Measurements from ENCODE around the gene MPRIP.

The MPRIP gene

DNA sequence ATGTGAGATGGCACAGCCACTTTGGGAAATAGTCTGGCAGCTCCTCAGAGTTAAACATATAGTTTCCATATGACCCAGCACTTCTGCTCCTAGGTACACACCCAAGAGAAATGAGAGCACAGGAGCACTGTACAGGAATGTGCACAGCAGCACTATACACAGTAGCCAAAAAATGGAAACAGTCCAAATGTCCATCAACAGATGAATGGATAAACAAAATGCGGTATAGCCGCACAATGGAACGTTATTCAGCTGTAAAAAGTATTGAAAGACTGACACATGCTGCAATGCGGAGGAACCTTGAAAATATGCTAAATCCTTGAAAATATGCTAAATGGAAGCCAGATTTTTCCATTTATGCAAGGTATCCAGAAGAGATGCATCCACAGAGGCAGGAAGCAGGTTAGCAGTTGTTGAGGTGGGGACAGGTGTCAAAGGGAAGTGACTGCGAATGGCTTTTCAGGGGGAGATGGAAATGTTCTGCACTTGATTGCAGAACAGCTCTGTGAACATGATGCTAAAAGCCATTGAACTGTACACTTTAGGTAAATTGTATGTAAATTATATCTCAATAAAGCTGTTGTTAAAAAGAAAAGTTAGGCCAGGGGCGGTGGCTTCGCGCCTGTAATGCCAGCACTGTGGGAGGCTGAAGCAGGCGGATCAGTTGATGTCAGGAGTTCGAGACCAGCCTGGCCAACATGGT is 80.7 kb downstream of the MPRIP start (continued):
- no peak for TF ChIP-seq ZFP37 (tag by site-specific recombination; IDR thresholded peaks at IDR 0.05)
- no peak for TF ChIP-seq ZNF510 (tag by site-specific recombination; IDR thresholded peaks at IDR 0.05; ENCODE audit: insufficient replicate concordance)
- TF ChIP-seq, protein P1, sequence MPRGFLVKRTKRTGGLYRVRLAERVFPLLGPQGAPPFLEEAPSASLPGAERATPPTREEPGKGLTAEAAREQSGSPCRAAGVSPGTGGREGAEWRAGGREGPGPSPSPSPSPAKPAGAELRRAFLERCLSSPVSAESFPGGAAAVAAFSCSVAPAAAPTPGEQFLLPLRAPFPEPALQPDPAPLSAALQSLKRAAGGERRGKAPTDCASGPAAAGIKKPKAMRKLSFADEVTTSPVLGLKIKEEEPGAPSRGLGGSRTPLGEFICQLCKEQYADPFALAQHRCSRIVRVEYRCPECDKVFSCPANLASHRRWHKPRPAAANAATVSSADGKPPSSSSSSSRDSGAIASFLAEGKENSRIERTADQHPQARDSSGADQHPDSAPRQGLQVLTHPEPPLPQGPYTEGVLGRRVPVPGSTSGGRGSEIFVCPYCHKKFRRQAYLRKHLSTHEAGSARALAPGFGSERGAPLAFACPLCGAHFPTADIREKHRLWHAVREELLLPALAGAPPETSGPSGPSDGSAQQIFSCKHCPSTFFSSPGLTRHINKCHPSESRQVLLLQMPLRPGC (tag by site-specific recombination; IDR thresholded peaks at IDR 0.05), result no peak
- TF ChIP-seq MZF1 (tag by site-specific recombination; IDR thresholded peaks at IDR 0.05; ENCODE audit: borderline replicate concordance), result no peak

DNA sequence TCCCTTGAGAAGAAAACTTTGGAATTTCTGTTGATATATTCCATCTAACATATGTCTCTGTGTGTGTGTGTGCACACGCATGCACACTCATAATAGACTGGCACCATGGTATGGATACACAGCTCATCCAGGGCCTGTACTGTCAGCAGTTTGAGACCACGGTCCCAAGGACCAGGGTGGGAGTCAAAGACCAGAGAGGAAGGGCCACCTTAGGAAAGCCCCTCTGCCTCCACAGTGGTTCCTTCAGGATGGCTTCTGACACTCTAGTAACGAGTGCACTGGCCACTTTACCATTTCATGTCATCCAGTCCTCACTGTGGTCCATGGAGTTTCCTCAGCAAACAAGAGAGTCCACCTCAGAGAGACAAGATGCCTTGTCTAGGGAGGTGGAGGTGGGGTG is 82.1 kb downstream of the MPRIP start:
- no peaks in the 10 kb centered on the region for H3K9me3 ChIP-seq (ENCODE audit: control insufficient read depth, insufficient read depth, low read depth, low read length)
- H3K4me3 ChIP-seq (ENCODE audit: low read depth, low read length), result no peak overlapping the region
- no peak overlapping the region for H3K27ac ChIP-seq (ENCODE audit: extremely low read depth, low read depth, low read length)
- CTCF ChIA-PET, result interaction anchor here (0.6 to 1.1 kb wide), 2 partner anchors 25 to 131 kb away, joined by 3 read pairs; no protein-coding TSS in a partner anchor
- no peaks in the 10 kb centered on the region for H3K4me1 ChIP-seq (ENCODE audit: control insufficient read depth, insufficient read depth, low read length)
- TF ChIP-seq ZBTB8A (tag by site-specific recombination; IDR thresholded peaks at IDR 0.05), result no peak
- TF ChIP-seq ZXDB (tag by site-specific recombination; IDR thresholded peaks at IDR 0.05), result no peak
- TF ChIP-seq ZSCAN16 (tag by site-specific recombination; IDR thresholded peaks at IDR 0.05), result no peak
- TF ChIP-seq ZNF776 (tag by site-specific recombination; IDR thresholded peaks at IDR 0.05; ENCODE audit: borderline replicate concordance), result no peak
- no peak for TF ChIP-seq ZNF473 (tag by site-specific recombination; IDR thresholded peaks at IDR 0.05)
- no peak for TF ChIP-seq SP2 (tag by site-specific recombination; IDR thresholded peaks at IDR 0.05)
- peaks cover 0 to 31% of the 10 kb centered on the region in 2 experiments; a peak in 2 of 3 replicates for H3K36me3 ChIP-seq (ENCODE audit: control insufficient read depth in 2 of 2, insufficient read depth in 1 of 2, low read length in 2 of 2)
- POLR2A ChIA-PET, result no interaction called here

DNA sequence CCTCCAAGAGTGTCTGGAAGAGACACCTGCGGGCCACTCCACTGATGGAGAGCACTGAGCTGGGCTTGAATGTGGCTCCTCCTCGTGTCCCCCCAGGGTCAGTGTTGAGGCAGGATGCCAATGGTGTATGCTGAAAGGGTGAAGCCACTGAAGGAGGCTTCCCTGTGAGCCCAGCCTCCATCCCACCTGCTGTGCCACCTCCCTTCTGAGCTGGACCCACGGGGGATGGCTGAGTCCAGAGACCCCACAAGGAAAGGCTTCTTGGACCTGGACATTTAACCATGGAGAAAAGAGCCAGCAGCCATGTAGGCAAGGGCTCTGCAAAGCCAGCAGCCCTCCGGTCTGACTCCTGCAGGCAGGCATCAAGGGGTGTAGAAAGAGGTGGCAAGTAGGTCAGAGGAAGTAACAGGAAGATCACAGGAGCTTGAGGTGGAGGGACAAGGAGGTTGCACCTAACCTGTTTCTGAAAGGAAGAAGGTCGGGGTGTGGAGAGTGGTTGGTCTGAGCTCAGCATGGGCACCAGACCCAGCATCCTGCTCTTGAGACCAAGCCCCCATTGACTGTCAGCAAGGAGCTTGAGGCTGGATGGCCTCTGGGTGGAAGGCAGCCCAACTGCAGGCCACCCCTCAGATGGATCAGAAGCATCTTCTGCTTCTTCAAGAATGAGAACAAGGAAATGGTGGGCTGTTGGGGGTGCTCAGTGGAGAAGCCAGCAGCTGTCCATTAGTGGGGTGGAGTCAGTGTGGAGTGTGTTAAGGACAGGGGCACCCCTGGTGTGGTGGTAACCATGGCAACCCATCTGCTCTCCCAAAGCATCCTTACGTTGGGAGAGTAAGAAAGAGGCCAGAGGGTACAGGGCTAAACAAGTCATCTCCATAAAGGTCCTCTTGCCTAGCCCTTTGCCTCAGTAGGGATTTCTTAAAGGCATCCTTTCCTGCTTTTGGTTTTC is 83.2 kb downstream of the MPRIP start:
- H3K27ac ChIP-seq (ENCODE audit: extremely low read depth, low read depth, low read length), result no peak overlapping the region
- no peaks in the 10 kb centered on the region for H3K4me1 ChIP-seq (ENCODE audit: control insufficient read depth, insufficient read depth, low read length)
- POLR2A ChIA-PET, result no interaction called here
- TF ChIP-seq PRDM1 (tag by site-specific recombination; IDR thresholded peaks at IDR 0.05) (no peak), ZBTB17 (tag by site-specific recombination; IDR thresholded peaks at IDR 0.05) (no peak), ZNF324 (tag by site-specific recombination; IDR thresholded peaks at IDR 0.05) (no peak), KLF10 (tag by site-specific recombination; IDR thresholded peaks at IDR 0.05) (no peak), ZNF366 (tag by site-specific recombination; conservative IDR thresholded peaks at IDR 0.05) (no peak)
- TF ChIP-seq, protein P2, sequence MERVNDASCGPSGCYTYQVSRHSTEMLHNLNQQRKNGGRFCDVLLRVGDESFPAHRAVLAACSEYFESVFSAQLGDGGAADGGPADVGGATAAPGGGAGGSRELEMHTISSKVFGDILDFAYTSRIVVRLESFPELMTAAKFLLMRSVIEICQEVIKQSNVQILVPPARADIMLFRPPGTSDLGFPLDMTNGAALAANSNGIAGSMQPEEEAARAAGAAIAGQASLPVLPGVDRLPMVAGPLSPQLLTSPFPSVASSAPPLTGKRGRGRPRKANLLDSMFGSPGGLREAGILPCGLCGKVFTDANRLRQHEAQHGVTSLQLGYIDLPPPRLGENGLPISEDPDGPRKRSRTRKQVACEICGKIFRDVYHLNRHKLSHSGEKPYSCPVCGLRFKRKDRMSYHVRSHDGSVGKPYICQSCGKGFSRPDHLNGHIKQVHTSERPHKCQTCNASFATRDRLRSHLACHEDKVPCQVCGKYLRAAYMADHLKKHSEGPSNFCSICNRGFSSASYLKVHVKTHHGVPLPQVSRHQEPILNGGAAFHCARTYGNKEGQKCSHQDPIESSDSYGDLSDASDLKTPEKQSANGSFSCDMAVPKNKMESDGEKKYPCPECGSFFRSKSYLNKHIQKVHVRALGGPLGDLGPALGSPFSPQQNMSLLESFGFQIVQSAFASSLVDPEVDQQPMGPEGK (tag by site-specific recombination; IDR thresholded peaks at IDR 0.05), result no peak
- TF ChIP-seq, protein P3, sequence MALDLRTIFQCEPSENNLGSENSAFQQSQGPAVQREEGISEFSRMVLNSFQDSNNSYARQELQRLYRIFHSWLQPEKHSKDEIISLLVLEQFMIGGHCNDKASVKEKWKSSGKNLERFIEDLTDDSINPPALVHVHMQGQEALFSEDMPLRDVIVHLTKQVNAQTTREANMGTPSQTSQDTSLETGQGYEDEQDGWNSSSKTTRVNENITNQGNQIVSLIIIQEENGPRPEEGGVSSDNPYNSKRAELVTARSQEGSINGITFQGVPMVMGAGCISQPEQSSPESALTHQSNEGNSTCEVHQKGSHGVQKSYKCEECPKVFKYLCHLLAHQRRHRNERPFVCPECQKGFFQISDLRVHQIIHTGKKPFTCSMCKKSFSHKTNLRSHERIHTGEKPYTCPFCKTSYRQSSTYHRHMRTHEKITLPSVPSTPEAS (tag by site-specific recombination; IDR thresholded peaks at IDR 0.05), result no peak
- no peak overlapping the region for H3K4me3 ChIP-seq (ENCODE audit: low read depth, low read length)
- CTCF ChIA-PET, result interaction anchor here (0.5 to 1.1 kb wide), 2 partner anchors 19 to 24 kb away, joined by 3 to 4 read pairs; no protein-coding TSS in a partner anchor
- no peaks in the 10 kb centered on the region for H3K9me3 ChIP-seq (ENCODE audit: control insufficient read depth, insufficient read depth, low read depth, low read length)
- peaks cover 0 to 40% of the 10 kb centered on the region in 2 experiments; a peak in 2 of 3 replicates for H3K36me3 ChIP-seq (ENCODE audit: control insufficient read depth in 2 of 2, insufficient read depth in 1 of 2, low read length in 2 of 2)
